Stimulated activated CD8-positive, alpha-beta memory T cell treated with anti-CD3 and anti-CD28 coated beads, Interleukin-12 subunit alpha, Interleukin-12 subunit beta, amount 100 ng/mL, for 4 hours (primary cell): ENCODE data around the gene CADM1.

Experiments
- DNase-seq: peaks from one replicate; pipeline ENCODE4 v3.0.0-alpha.2; 2020; ENCODE audit warnings: low read depth

Gene CADM1

DNA sequence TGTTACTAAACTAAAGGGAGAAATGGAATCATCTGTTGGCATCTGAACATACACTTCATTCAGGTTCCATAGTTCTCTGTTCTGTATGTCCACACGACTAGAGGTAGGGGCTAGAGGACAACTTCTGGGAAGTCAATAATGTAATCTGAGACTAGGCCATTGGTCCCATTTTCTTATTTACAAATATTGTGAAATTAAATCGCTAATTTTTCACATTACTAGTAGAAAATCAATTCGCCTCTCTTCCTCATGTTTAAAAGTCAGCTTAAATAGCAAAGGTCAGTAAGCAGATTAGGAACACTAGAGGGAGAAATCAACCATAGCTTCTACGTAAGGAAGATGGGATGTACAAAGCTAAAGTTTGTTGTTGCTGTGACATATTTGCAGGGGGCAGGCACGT lies 59.7 kb downstream of the CADM1 start:
- no peak for DNase-seq

DNA sequence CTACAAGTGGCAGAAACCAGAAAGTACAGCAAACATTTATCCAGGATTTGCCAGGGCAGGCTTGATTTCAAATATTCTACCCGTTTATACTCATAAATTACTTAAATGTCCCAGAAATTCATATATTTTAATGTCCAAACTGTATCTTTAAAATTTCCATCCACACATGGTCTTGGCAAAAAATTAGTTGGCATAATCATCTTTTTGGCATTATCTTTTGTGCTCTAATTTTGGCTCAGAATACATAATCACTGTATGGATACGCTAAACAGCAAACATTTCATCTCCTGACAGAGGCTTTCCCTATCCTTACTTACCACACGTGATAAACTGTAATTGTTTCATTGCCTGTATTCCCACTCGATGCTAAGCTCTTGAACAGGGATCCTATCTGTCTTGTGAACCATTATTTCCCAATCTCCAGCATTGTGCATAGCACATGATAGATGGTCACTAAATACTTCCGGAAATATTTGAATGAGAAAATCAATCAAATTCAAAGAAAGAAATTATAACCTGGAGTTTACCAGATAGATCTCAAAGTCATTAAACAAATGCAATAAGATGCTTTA lies 64.2 kb downstream of the CADM1 start:
- DNase-seq = no peak

- no peak for DNase-seq
Observed at GRCh38 chr11:115439385-115439784, 64.8 kb downstream of the CADM1 start.

DNA sequence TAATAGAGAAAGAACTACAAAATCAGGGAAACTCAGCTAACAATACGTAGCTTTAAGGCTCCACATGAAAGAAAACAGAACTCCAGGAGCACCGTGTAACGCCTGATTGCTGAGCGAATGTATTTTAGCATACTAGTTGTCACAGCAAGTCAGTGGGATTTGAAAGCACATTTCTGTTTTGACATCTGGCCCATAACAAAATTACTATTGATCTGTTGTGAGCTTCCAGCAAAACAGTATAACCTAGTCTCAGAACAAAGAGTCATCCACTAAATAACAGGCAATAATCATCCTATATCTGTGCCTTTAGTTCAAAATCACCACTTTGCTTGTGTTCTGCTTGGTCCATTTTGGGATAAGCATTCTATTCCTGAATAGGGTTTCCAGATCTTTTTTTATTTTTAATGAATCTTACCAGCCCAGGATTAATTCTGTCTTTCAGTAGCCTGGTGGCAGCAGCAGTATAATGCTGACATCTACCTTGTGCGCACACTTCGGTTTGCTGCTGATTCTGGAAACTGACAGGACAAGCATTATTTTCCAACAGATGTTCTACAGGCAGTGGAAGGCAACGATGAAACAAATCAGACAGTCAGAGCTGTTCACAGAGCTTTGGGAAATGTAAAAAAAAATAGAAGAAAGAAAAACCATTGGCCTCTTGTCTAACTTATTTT lies 66.2 kb downstream of the CADM1 start:
- no peak for DNase-seq

DNA sequence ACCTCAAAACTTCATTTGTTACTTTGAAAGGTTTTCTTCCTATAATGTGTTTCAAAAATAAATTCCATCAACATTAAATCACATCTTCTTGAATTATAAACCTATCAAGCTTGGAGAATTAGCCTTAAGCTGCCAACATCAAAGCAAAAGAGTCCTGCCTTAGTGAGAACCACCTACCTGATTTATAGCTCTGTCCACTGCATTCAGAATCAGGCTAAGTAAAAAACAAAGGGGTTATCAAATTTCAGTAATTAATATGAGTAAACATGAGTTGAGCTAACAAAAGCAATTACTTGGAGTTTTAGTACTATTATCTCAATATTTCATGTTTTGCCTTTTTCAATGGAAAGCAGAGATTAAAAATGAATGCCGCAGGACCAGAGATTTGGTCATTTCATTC lies 73.9 kb downstream of the CADM1 start:
- DNase-seq = no peak

DNA sequence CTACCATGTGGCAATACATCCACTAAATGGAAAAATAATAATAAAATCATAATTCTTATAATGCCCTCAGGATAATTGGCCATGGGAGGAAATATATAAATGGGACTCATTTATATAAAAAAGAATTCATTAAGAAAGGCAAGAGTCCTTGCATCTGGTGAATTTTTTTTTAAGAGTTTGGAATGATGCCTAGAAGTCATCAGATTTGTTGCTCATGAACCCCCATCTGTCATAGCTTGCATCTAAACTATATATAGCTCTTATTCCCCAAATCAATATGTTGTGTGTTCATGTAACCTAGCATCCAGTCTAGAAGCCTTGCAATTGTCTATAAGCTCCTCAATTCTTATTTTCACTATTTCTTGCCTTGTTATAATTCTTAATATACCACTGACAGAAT lies 75.9 kb downstream of the CADM1 start:
- DNase-seq = no peak

GRCh38 chr11:115425816-115426215 lies 78.4 kb downstream of the CADM1 start:
- no peak for DNase-seq

- DNase-seq = no peak
Observed at GRCh38 chr11:115425250-115425649, 79.0 kb downstream of the CADM1 start.

GRCh38 chr11:115423728-115424459 lies 80.3 kb downstream of the CADM1 start:
- no peak for DNase-seq

- no peak for DNase-seq
Observed at GRCh38 chr11:115421992-115422689, 82.1 kb downstream of the CADM1 start.

- DNase-seq = no peak
Observed at GRCh38 chr11:115421352-115421991, 82.7 kb downstream of the CADM1 start.

- DNase-seq = no peak
Observed at GRCh38 chr11:115420505-115420904, 83.7 kb downstream of the CADM1 start.

- DNase-seq = no peak
Observed at GRCh38 chr11:115418626-115419025, 85.6 kb downstream of the CADM1 start.

- no peak for DNase-seq
Observed at GRCh38 chr11:115418081-115418480, 86.1 kb downstream of the CADM1 start.

DNA sequence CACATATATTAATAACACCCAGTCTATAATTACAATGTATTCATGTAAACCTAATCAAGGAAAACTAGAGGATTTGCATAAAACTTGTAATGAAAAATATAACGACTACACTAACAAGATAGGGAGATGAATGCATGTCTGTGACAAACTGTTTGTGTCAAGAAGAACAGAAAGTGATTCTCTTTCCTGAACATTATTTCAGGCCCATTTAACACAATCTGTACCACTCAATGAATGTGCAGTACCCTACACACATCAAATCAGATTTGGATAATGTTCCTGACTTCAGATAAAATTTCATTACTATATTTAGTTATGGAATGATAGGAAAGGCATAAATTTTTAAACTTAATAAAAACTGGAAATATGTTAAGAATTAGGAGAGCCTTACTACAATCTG lies 93.1 kb downstream of the CADM1 start:
- DNase-seq = no peak

DNA sequence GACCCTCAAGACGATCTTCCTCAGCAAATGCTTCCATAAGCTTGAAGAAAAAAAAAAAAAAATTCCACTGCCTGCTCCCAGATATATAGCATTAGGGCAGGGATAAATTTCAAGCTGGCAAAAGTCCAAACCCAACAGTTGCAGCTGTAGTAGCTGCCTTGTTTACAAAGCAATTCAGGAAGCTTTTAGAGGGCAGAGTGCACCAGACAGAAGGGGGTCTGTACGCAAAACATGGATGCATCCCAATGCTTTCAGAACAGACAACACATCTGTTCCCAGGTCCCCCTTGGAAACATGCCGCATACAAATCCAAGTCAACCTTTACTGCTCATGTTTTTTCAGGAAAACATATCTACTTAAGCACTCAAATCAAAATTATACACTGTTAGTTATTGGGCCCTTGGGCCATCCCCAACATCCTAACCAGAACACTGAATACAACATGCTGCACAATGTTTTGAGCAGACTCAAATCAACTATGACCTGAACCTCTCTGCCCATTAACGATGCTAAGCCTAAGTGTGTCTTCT lies 94.5 kb downstream of the CADM1 start:
- no peak for DNase-seq

DNA sequence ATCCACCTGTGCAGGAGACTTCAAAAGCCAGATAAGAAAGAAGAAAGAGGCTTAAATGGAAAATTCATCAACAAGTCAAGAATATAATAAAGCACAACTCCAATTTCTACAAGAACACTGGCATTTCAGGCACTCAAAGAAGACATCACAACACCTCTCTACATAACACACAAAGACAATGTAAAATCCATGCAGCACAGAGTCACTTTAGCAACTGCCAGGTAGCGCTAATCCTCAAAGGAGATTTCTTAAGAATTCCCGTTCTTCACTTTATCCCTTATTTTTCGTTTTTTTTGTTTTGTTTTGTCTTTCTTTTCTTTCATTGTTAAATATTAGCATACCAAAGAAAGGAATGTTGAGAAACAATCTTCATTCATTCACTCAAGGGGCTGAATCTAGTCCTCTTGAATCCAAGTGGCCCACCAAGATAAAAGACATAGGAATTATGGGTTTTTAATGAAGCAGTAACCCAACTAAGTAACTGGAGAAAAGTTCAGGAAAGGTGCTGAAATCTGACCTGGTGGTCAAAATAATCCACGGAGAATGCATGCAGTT lies 95.0 kb downstream of the CADM1 start:
- no peak for DNase-seq

- no peak for DNase-seq
Observed at GRCh38 chr11:115408036-115408921, 95.9 kb downstream of the CADM1 start.

GRCh38 chr11:115407496-115407895 lies 96.7 kb downstream of the CADM1 start:
- no peak for DNase-seq

DNA sequence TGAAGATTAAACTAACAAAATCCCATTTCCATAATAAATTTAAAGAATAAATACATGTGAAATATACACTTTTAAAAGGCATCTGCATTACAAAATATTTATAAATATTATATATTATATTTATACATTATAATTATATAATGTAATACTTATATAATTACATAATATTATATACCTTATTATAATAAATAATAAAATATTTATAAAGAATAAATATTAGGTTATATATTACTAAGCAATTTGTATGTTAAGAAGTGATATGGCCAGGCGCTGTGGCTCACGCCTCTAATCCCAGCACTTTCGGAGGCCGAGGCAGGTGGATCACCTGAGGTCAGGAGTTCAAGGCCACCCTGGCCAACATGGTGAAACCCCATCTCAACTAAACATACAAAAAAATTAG lies 97.8 kb downstream of the CADM1 start:
- no peak for DNase-seq
